A549 treated with AZD9567 at 1 μM for 4 hours (cell line): ENCODE data around the gene TAS2R4. TPM values are rescaled to one million over a fixed set of nuclear protein-coding genes. Genes with fewer than 3 reads are reported as not detected.

Experiments used
- total RNA-seq: library from RNA; stranded (reverse); fragments of 200-300 nt; extraction: Qiagen RNA extraction; gene quantifications from 5 replicates; pipeline ENCODE4 v1.2.3, GENCODE V29; 2022; ENCODE audit not compliant: insufficient read depth

Gene TAS2R4, protein sequence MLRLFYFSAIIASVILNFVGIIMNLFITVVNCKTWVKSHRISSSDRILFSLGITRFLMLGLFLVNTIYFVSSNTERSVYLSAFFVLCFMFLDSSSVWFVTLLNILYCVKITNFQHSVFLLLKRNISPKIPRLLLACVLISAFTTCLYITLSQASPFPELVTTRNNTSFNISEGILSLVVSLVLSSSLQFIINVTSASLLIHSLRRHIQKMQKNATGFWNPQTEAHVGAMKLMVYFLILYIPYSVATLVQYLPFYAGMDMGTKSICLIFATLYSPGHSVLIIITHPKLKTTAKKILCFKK
- 0.08 to 0.25 TPM (median 0.17 TPM) in 4 of 5 replicates, not detected in the other for total RNA-seq

GRCh38 chr7:141776374-141776773, at the start of gene TAS2R4:
TAS2R4 (plus strand) TSS chr7:141776674; CDS start chr7:141778489, 1,815 bp downstream.

GRCh38 chr7:141737836-141738591, 38.5 kb upstream of the TAS2R4 start, which contains the start of gene SSBP1:
SSBP1 (plus strand) TSS chr7:141738358; CDS start chr7:141739167, 809 bp downstream.

DNA sequence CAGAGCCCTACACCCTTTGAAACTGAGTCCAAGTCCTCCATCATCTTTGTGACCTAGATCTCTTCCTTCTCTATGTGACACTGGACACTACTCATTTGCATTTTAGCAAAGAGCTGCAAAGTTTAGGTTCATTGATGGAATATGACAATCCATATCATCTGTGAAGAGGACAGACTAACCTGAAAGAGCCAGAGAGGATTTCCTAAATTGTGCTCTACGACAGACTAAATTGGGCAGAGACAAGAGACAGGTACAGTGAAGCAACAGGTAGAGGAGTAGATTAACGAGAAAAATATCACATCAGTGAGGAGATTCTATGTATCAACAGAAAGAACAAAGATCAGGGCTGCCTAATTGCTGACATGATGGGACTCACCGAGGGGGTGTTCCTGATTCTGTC, 12.7 kb upstream of the TAS2R4 start, which contains the start of gene TAS2R3:
Gene TAS2R3, plus strand, starts transcription at position 301 of the 400 bp plus-strand sequence. Its CDS starts 62 bp downstream, at position 363.

GRCh38 chr7:141789917-141790316, 13.4 kb downstream of the TAS2R4 start, which contains the start of gene TAS2R5:
TAS2R5 (plus strand) TSS chr7:141790217; CDS start chr7:141790362, 145 bp downstream.

Other genes starting within 250 kb of the TAS2R4 start
- 28.2 to 38.3 TPM (median 31.1 TPM) in 5 replicates for gene AGK, start 225.3 kb upstream of the TAS2R4 start, total RNA-seq
- gene DENND11, start 74.5 kb upstream of the TAS2R4 start, total RNA-seq, result 4.5 to 6.0 TPM (median 5.8 TPM) in 5 replicates
- 0.02 TPM in 1 of 5 replicates, not detected in the others for gene WEE2, start 68.3 kb upstream of the TAS2R4 start, total RNA-seq
- gene SSBP1, start 38.3 kb upstream of the TAS2R4 start, total RNA-seq, result 281 to 338 TPM (median 284 TPM) in 5 replicates
- not detected in 5 replicates for gene TAS2R3, start 12.6 kb upstream of the TAS2R4 start, total RNA-seq
- 0.34 to 0.65 TPM (median 0.49 TPM) in 4 of 5 replicates, not detected in the other for gene TAS2R5, start 13.5 kb downstream of the TAS2R4 start, total RNA-seq
- 0.15 TPM in 1 of 5 replicates, not detected in the others for gene PRSS37, start 64.8 kb downstream of the TAS2R4 start, total RNA-seq
- not detected in 5 replicates for gene OR9A4, start 139.7 kb downstream of the TAS2R4 start, total RNA-seq
- not detected in 5 replicates for gene CLEC5A, start 170.3 kb downstream of the TAS2R4 start, total RNA-seq
- not detected in 5 replicates for gene TAS2R38, start 197.1 kb downstream of the TAS2R4 start, total RNA-seq
- 0.29 to 0.54 TPM (median 0.46 TPM) in 5 replicates for gene MGAM, start 219.2 kb downstream of the TAS2R4 start, total RNA-seq